GM13977 (cell line): ENCODE measurements around the gene SPDYE1.

Experiments used
- DNase-seq: peaks from one replicate; pipeline ENCODE4 v3.0.0; 2012; ENCODE audit warnings: low spot score
- in situ Hi-C: fragments of 300-500 bp; cut with MboI; formaldehyde crosslinking; loops from one replicate; pipeline ENCODE4 v1.12.0; 2022; ENCODE audit warnings: low sequenced_read_pairs, low pct_unique_long_range_greater_than_20kb, mixed read lengths, inconsistent platforms; ENCODE audit not compliant: unreplicated experiment
- TF ChIP-seq, protein P1 (sequence below): IDR thresholded peaks from 2 replicates; pipeline ENCODE4 v1.5.1; 2012; ENCODE audit warnings: mild to moderate bottlenecking, control low read depth; ENCODE audit not compliant: insufficient read depth; ENCODE audit errors: extremely low read depth, missing control alignments

The SPDYE1 gene

DNA sequence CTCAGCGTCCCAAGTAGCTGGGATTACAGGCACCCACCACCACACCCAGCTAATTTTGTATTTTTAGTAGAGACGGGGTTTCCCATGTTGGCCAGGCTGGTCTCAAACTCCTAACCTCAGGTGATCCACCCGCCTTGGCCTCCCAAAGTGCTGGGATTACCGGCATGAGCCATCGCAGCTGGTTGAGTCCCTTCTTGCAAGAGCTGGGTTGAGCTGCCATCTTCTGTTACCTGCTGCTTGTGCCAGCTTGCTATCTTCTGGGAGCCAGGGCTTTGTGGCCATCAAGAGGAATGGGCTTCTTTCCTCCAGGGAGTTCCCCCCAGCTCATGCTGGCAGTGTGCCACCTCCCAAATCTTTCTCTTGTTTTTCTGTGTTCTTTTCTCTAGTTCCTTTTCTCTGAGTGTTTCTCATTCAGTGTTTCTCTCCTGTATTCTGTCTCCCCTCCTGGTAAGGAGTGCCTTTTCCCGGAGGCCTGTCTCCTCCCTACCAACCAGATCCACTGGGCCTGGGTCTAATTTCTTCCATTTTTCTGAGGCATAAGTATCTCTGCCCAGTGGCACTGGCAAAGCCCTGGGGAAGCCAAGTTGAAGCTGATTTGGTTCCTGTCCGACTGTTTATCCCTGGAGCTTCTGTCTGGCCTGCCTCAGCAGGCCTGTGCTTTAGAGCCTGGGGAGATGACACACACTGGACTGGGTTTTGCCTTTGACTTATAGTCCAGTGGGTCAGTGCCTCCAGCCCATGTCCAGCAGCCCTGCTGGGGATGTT is 50.5 kb downstream of the SPDYE1 start:
- TF ChIP-seq, protein P1, sequence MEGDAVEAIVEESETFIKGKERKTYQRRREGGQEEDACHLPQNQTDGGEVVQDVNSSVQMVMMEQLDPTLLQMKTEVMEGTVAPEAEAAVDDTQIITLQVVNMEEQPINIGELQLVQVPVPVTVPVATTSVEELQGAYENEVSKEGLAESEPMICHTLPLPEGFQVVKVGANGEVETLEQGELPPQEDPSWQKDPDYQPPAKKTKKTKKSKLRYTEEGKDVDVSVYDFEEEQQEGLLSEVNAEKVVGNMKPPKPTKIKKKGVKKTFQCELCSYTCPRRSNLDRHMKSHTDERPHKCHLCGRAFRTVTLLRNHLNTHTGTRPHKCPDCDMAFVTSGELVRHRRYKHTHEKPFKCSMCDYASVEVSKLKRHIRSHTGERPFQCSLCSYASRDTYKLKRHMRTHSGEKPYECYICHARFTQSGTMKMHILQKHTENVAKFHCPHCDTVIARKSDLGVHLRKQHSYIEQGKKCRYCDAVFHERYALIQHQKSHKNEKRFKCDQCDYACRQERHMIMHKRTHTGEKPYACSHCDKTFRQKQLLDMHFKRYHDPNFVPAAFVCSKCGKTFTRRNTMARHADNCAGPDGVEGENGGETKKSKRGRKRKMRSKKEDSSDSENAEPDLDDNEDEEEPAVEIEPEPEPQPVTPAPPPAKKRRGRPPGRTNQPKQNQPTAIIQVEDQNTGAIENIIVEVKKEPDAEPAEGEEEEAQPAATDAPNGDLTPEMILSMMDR = no peak
- in situ Hi-C loops = no loop called here
- no peak for DNase-seq

DNA sequence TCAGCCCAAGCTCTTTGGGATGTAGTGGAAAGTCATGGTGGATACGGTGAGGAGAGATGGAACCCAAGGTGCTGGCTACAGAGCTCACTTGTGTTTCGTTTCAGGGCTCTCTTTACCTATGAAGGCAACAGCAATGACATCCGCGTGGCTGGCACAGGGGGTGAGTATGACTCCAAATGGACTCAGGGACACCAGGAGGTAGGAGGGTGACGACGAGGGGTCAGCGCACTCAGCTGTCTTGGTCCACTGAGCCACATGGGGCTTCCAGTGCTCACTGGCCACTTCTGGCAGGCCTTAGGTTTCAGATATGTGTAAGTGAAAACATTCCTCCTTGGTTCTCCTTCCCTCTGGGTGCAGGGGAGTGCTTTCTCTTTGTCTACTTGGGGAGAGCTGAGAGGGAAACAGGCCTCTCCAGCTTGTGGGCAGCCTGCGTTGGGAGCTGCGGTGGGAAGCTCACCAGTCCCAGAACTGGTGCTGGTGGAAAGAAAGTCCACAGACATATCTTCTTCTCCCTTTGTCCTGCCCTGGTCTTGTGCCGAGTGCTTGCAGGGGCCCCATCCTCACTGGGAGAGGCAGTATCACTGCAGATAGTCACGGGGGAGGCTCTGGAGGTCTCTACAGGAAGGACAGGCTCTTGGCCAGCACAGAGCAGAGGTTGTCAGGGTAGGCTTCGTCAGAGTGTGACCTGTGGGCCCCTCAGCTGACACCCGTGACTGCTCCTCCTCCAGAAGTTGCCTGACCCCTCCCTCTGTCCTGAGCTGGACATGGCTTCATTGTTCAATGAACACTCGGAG is 52.6 kb downstream of the SPDYE1 start:
- no peak for DNase-seq
- in situ Hi-C loops = no loop called here
- TF ChIP-seq, protein P1 = no peak

DNA sequence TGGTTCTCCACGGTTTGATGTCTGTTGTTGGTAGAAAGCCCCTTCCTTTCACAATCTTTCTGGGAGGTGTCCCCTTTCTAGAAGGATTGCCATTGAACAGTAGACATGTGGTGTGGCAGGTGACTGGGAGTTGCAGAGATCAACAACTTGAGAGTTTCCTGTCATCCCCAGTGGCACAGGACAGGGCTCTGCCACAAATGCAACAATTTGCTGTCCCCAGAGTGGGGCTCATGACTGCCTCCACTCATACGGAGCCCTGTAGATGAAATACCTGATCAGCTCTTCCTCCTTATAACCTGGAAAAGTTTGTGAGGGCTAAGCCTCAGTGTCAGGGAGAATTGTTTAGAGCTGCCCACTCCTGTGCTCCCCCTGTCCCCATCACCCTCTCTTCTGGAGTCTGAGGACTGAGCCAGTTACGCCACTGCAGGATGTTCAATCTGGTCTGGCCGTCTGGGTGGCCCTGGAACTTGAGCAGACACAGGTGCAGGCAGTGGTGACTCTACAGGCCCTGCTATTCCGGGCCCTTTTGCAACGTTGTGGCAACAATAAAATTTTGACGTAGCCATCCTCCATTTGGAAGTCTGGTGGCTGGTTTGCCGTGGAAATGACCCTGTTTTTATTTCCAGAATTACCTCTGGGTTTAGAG is 53.3 kb downstream of the SPDYE1 start:
- no peak for DNase-seq
- in situ Hi-C loops = no loop called here
- TF ChIP-seq, protein P1 = no peak

DNA sequence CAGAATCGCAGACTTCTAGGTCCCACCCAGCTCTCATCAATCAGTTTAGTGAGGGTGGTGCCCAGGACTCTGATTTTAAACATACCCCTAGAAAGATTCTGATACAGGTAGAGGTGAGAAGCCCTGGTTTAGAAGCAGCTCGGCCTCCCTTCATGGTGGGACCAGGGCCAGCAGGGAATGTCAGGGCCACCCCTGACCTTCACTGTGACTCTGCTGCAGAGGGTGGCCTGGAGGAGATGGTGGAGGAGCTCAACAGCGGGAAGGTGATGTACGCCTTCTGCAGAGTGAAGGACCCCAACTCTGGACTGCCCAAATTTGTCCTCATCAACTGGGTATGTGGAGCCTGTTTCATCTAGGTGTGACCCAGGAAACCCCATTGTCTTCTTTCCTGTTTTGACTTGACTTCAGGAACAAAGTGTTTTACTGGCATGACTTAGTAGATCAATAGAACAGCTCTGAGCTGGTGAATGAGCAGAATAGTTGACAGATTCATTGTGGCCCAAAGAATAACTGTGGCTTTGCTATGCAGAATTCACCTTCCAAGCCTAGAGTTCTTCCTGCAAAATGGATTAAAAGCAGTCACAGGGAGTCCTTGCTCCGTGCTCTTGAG is 54.0 kb downstream of the SPDYE1 start:
- TF ChIP-seq, protein P1 = no peak
- in situ Hi-C loops = no loop called here
- no peak for DNase-seq

DNA sequence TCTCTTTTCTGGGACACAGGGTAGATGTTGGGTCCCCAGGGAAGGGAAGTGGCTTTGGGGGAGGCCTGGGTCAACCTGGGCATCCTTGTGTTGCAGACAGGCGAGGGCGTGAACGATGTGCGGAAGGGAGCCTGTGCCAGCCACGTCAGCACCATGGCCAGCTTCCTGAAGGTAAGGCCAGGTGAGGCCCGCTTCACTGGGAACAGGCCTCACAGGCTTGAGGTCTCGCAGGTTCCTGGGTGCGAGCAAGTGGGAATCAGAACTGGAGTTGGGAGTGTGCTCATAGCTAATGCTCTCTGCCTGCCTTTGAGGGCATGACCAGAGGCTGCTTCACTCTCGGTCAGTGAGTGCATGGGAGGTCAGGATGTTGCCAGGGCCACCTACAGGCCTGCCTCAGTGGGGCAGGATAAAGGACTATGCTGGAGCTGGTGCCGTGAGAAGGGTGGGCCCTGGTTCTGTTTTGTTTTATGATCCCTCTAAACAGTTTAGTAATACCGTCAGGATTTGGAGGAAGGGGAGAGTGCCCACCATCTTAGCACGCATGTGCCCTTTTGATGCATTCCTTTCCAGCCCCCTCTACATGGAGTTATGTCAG is 55.2 kb downstream of the SPDYE1 start:
- in situ Hi-C loops = no loop called here
- TF ChIP-seq, protein P1 = no peak

DNA sequence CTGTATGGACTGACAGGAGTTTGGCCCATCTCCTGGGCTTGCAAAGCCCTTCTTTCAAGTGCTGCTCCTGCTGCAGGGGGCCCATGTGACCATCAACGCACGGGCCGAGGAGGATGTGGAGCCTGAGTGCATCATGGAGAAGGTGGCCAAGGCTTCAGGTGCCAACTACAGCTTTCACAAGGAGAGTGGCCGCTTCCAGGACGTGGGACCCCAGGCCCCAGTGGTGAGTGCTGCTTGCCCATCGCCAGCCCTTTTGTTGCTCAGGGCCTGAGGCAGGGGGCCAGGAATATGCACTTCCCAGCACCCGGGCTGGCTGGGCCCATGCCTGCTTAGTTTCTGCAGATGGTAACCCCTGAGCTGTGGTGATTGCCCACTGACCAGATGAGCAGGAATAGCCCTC is 59.0 kb downstream of the SPDYE1 start:
- DNase-seq = no peak
- in situ Hi-C loops = no loop called here
- TF ChIP-seq, protein P1 = no peak

More for the DNA sequence above, 55.2 kb downstream of the SPDYE1 start:
- no peak for DNase-seq
